ENCODE results near the gene EFNA4. TPM values are rescaled to one million over a fixed set of nuclear protein-coding genes. Genes with fewer than 3 reads are reported as not detected.

The EFNA4 gene
- polyA plus RNA-seq, 1 donor, result 36.0 TPM

- no peak for DNase-seq
- H3K27ac ChIP-seq (ENCODE audit: low read length), result no peak overlapping the region
- 97% methylated on average over 5 of the region's 11 CpGs for WGBS (ENCODE audit: insufficient coverage, low lambda C conversion rate)
- H3K9me3 ChIP-seq (ENCODE audit: control insufficient read depth, low read depth, low read length), result no peaks in the 10 kb centered on the region
- peaks cover 23% of the 10 kb centered on the region for H3K36me3 ChIP-seq (ENCODE audit: control insufficient read depth, insufficient read depth, low read length)
- no peaks in the 10 kb centered on the region for H3K27me3 ChIP-seq (ENCODE audit: control insufficient read depth, insufficient read depth, low read length)
- no peak overlapping the region for H3K4me3 ChIP-seq (ENCODE audit: low read length)
- peaks cover 26% of the 10 kb centered on the region for H3K4me1 ChIP-seq (ENCODE audit: control insufficient read depth, insufficient read depth, low read length)
These were observed 43.9 kb upstream of the EFNA4 start for GRCh38 chr1:155019377-155020245.

- H3K4me3 ChIP-seq (ENCODE audit: low read length), result no peak overlapping the region
- H3K27ac ChIP-seq (ENCODE audit: low read length), result no peak overlapping the region
- no peaks in the 10 kb centered on the region for H3K9me3 ChIP-seq (ENCODE audit: control insufficient read depth, low read depth, low read length)
- 100% methylated on average over 3 of the region's 8 CpGs for WGBS (ENCODE audit: insufficient coverage, low lambda C conversion rate)
- DNase-seq, result no peak
- H3K4me1 ChIP-seq (ENCODE audit: control insufficient read depth, insufficient read depth, low read length), result peaks cover 16% of the 10 kb centered on the region
- H3K27me3 ChIP-seq (ENCODE audit: control insufficient read depth, insufficient read depth, low read length), result no peaks in the 10 kb centered on the region
- no peaks in the 10 kb centered on the region for H3K36me3 ChIP-seq (ENCODE audit: control insufficient read depth, insufficient read depth, low read length)
These were observed 41.2 kb upstream of the EFNA4 start for GRCh38 chr1:155022136-155022926.

- WGBS (ENCODE audit: insufficient coverage, low lambda C conversion rate), result no CpG with 5 or more reads among the region's 4 CpGs
- Histone ChIP-seq H3K27me3 (ENCODE audit: control insufficient read depth, insufficient read depth, low read length) (no peaks in the 10 kb centered on the region), H3K36me3 (ENCODE audit: control insufficient read depth, insufficient read depth, low read length) (no peaks in the 10 kb centered on the region), H3K9me3 (ENCODE audit: control insufficient read depth, low read depth, low read length) (no peaks in the 10 kb centered on the region), H3K27ac (ENCODE audit: low read length) (no peak overlapping the region), H3K4me1 (ENCODE audit: control insufficient read depth, insufficient read depth, low read length) (peaks cover 12% of the 10 kb centered on the region), H3K4me3 (ENCODE audit: low read length) (no peak overlapping the region)
- DNase-seq, result no peak
These were observed 40.7 kb upstream of the EFNA4 start for GRCh38 chr1:155022927-155023236.

- H3K27ac ChIP-seq (ENCODE audit: low read length), result no peak overlapping the region
- 64% methylated on average over 2 of the region's 5 CpGs for WGBS (ENCODE audit: insufficient coverage, low lambda C conversion rate)
- DNase-seq, result no peak
These were observed 39.9 kb upstream of the EFNA4 start for GRCh38 chr1:155023627-155024026.

GRCh38 chr1:155024315-155024714, 39.2 kb upstream of the EFNA4 start:
- Histone ChIP-seq H3K27me3 (ENCODE audit: control insufficient read depth, insufficient read depth, low read length) (no peaks in the 10 kb centered on the region), H3K4me1 (ENCODE audit: control insufficient read depth, insufficient read depth, low read length) (no peaks in the 10 kb centered on the region), H3K36me3 (ENCODE audit: control insufficient read depth, insufficient read depth, low read length) (no peaks in the 10 kb centered on the region), H3K4me3 (ENCODE audit: low read length) (no peak overlapping the region), H3K9me3 (ENCODE audit: control insufficient read depth, low read depth, low read length) (no peaks in the 10 kb centered on the region), H3K27ac (ENCODE audit: low read length) (no peak overlapping the region)
- 100% methylated on average over 1 of the region's 9 CpGs for WGBS (ENCODE audit: insufficient coverage, low lambda C conversion rate)
- no peak for DNase-seq

More at GRCh38 chr1:155023627-155024026, 39.9 kb upstream of the EFNA4 start:
- Histone ChIP-seq H3K36me3 (ENCODE audit: control insufficient read depth, insufficient read depth, low read length) (no peaks in the 10 kb centered on the region), H3K27me3 (ENCODE audit: control insufficient read depth, insufficient read depth, low read length) (no peaks in the 10 kb centered on the region), H3K4me3 (ENCODE audit: low read length) (no peak overlapping the region), H3K9me3 (ENCODE audit: control insufficient read depth, low read depth, low read length) (no peaks in the 10 kb centered on the region), H3K4me1 (ENCODE audit: control insufficient read depth, insufficient read depth, low read length) (peaks cover 6% of the 10 kb centered on the region)

GRCh38 chr1:155026154-155026553, 37.4 kb upstream of the EFNA4 start:
- Histone ChIP-seq H3K27me3 (ENCODE audit: control insufficient read depth, insufficient read depth, low read length) (no peaks in the 10 kb centered on the region), H3K4me1 (ENCODE audit: control insufficient read depth, insufficient read depth, low read length) (no peaks in the 10 kb centered on the region), H3K4me3 (ENCODE audit: low read length) (no peak overlapping the region), H3K36me3 (ENCODE audit: control insufficient read depth, insufficient read depth, low read length) (no peaks in the 10 kb centered on the region), H3K27ac (ENCODE audit: low read length) (no peak overlapping the region), H3K9me3 (ENCODE audit: control insufficient read depth, low read depth, low read length) (no peaks in the 10 kb centered on the region)
- WGBS (ENCODE audit: insufficient coverage, low lambda C conversion rate), result no CpG with 5 or more reads among the region's 9 CpGs
- no peak for DNase-seq

- Histone ChIP-seq H3K9me3 (ENCODE audit: control insufficient read depth, low read depth, low read length) (no peaks in the 10 kb centered on the region), H3K4me1 (ENCODE audit: control insufficient read depth, insufficient read depth, low read length) (no peaks in the 10 kb centered on the region), H3K36me3 (ENCODE audit: control insufficient read depth, insufficient read depth, low read length) (no peaks in the 10 kb centered on the region), H3K27ac (ENCODE audit: low read length) (no peak overlapping the region), H3K27me3 (ENCODE audit: control insufficient read depth, insufficient read depth, low read length) (no peaks in the 10 kb centered on the region), H3K4me3 (ENCODE audit: low read length) (no peak overlapping the region)
- no CpG with 5 or more reads among the region's 6 CpGs for WGBS (ENCODE audit: insufficient coverage, low lambda C conversion rate)
- no peak for DNase-seq
These were observed 37.0 kb upstream of the EFNA4 start for GRCh38 chr1:155026588-155026987.

GRCh38 chr1:155029513-155030242, 33.9 kb upstream of the EFNA4 start:
- H3K27ac ChIP-seq (ENCODE audit: low read length), result no peak overlapping the region
- no peaks in the 10 kb centered on the region for H3K4me1 ChIP-seq (ENCODE audit: control insufficient read depth, insufficient read depth, low read length)
- H3K4me3 ChIP-seq (ENCODE audit: low read length), result no peak overlapping the region
- no peaks in the 10 kb centered on the region for H3K9me3 ChIP-seq (ENCODE audit: control insufficient read depth, low read depth, low read length)
- WGBS (ENCODE audit: insufficient coverage, low lambda C conversion rate), result no CpG with 5 or more reads among the region's 16 CpGs
- no peaks in the 10 kb centered on the region for H3K36me3 ChIP-seq (ENCODE audit: control insufficient read depth, insufficient read depth, low read length)
- DNase-seq, result no peak
- no peaks in the 10 kb centered on the region for H3K27me3 ChIP-seq (ENCODE audit: control insufficient read depth, insufficient read depth, low read length)

GRCh38 chr1:155030243-155030795, 33.2 kb upstream of the EFNA4 start:
- WGBS (ENCODE audit: insufficient coverage, low lambda C conversion rate), result no CpG with 5 or more reads among the region's 15 CpGs
- Histone ChIP-seq H3K9me3 (ENCODE audit: control insufficient read depth, low read depth, low read length) (no peaks in the 10 kb centered on the region), H3K27ac (ENCODE audit: low read length) (no peak overlapping the region), H3K4me1 (ENCODE audit: control insufficient read depth, insufficient read depth, low read length) (no peaks in the 10 kb centered on the region), H3K27me3 (ENCODE audit: control insufficient read depth, insufficient read depth, low read length) (no peaks in the 10 kb centered on the region), H3K36me3 (ENCODE audit: control insufficient read depth, insufficient read depth, low read length) (no peaks in the 10 kb centered on the region), H3K4me3 (ENCODE audit: low read length) (no peak overlapping the region)
- DNase-seq, result no peak

- H3K27ac ChIP-seq (ENCODE audit: low read length), result no peak overlapping the region
- H3K4me1 ChIP-seq (ENCODE audit: control insufficient read depth, insufficient read depth, low read length), result no peaks in the 10 kb centered on the region
- no peaks in the 10 kb centered on the region for H3K36me3 ChIP-seq (ENCODE audit: control insufficient read depth, insufficient read depth, low read length)
- H3K9me3 ChIP-seq (ENCODE audit: control insufficient read depth, low read depth, low read length), result no peaks in the 10 kb centered on the region
- no CpG with 5 or more reads among the region's 11 CpGs for whole genome bisulfite sequencing (ENCODE audit: insufficient coverage, low lambda C conversion rate)
- H3K4me3 ChIP-seq (ENCODE audit: low read length), result no peak overlapping the region
- H3K27me3 ChIP-seq (ENCODE audit: control insufficient read depth, insufficient read depth, low read length), result no peaks in the 10 kb centered on the region
- no peak for DNase-seq
These were observed 32.6 kb upstream of the EFNA4 start for GRCh38 chr1:155030899-155031298.
